Stimulated activated CD8-positive, alpha-beta memory T cell treated with anti-CD3 and anti-CD28 coated beads, Interleukin-15, amount 100 ng/mL, for 24 hours (primary cell): Measurements from ENCODE around the gene RPS18.
"Not testable (repeated sequence)": the region's sequence is repeated elsewhere in the genome, so short reads cannot be mapped to it uniquely, and the experiment has no call there.

Experiments used
- DNase-seq: peaks from one replicate; pipeline ENCODE4 v3.0.0-alpha.2; 2020; ENCODE audit warnings: low read depth

RPS18 gene

DNA sequence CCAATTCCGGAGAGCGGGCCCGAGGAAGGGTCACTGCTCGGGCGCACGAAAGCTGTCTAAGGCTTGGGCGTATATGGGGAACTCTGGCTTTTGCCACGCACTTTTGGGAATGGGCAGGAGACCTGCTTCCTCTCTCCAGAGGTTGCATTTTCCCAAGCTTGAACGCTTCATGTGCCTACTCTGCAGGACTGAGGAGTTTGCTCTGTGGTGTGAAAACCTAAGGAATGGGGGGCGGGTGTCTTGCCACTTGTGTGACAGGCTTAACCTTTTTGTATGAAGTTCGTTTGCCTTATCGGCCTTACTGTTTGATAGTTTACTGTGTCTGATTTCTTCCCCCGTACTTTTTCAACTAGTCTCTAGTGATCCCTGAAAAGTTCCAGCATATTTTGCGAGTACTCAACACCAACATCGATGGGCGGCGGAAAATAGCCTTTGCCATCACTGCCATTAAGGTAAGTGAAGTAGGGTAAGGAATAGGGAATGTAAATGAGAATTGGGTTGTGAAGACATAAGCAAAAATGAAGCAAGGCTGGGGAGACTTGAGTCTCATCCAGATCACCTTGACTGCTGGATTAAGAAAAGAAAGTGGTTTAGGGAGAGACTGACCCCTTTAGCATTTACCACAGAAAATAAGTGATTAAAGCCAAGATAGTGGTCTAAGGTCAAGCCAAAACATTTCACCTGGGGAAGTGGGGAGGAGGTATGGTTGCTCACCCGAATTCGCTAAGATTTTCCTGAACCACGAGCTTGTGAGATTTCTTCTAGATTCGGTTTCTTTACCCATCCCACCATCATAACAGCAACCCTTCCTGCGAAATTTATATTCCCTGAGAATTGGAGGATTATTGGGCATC lies 627 bp downstream of the RPS18 start:
- no peak for DNase-seq

DNA sequence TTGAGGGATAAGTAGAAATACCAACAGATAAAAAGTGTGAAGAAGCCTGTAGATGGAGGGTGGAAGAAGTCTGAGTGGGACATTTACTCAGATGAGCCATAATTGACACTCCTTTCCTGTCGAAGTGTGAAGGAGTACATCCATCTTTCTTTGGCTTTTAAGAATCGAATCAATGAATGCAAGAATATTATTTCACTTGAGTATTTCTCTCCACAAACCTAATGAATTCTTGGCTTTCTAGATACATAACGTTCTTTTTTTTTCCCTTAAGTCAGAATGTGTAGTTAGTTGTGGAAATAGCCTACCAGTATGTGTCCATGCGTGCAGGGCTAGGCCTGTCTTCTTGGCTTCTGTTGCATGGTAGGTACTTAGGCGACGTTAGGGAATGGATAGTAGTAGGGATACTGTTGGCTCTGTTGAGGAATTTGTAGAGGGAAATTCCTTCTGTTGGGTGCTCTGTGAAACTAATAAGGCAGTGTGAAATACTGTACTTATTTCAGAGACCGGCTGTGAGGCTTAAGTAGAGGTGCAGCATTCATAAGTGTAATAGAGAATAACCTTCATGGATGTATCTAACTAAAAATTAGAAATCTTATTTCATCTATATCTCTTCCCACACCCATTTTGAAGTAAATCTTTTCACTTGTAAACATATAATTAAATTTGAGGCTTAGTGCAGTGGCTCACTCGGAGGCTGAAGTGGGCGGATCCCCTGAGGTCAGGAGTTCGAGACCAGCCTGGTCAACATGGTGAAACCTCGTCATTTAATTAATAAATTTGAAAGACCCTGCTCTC lies 1.5 kb downstream of the RPS18 start:
- no peak for DNase-seq

DNA sequence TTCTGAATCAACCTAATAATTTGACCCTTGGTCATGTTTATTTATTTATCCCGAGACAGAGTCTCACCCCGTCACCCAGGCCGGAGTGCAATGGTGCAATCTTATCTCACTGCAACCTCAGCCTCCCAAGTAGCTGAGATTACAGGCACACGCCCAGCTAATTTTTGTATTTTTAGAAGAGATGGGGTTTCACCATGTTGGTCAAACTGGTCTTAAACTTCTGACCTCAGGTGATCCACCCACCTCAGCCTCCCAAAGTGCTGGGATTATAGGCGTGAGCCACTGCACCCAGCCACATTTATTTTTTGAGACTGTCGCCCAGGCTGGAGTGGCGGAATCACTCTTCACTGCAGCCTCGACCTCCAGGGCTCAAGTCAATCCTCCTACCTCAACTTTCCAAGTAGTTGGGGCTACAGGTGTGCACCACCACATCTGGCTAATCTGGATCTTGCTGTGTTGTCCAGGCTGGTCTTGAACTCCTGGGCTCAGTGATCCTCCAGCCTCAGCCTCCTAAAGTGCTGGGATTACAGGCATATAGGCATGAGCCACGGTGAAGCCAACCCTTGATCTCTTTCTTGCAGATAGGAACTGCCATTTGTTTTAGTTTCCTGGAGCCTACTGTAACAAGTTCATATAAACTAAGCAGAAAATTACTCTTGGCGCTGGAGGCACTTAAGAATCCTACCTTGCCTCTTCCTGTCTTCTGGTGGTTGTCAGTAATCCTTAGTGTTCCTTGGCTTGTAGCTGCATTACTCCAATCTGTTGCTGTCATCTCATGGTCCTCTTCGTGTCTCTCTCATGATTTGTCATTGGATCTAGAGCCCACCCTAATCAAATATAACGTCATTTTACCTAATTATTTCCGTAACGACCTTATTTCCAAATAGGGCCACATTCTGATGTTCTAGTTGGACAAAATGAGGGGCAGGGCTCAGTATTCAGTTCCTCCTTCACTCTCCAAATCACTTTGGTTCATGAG lies 2.3 kb downstream of the RPS18 start:
- DNase-seq: no peak

DNA sequence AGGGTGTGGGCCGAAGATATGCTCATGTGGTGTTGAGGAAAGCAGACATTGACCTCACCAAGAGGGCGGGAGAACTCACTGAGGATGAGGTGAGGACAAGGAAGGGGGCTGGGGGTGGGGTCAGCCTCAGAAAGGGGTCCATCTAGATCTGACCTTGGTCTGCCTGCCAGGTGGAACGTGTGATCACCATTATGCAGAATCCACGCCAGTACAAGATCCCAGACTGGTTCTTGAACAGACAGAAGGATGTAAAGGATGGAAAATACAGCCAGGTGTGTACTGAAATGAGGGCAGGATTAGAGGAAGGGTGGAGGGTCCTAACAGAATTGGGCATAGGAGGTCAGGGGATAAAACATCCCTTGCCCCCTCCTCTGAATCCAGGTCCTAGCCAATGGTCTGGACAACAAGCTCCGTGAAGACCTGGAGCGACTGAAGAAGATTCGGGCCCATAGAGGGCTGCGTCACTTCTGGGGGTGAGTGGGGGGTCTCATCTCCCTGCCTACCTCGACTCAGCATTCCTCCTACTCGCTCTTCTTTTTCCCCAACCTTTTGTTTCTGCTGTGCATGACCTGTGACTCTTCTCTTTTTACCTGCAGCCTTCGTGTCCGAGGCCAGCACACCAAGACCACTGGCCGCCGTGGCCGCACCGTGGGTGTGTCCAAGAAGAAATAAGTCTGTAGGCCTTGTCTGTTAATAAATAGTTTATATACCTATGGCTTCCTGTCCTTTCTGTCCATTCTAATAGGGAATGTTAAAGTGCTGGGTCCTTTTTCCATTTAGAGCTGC lies 4.1 kb downstream of the RPS18 start:
- DNase-seq: not testable (repeated sequence)

DNA sequence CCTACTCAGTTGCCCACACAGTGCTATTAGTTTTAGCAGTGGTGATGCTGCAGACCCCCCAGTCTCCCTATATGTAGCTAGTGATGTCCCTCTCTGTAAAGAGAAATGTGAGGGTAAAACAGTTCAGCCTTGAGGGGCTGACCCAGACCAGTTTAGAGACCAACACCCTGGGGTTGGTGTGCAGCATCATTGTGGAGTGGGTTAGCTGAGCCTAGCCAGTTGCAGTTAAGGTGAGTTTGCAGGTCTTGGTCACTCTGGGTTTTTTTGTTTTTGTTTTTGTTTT lies 4.6 kb downstream of the RPS18 start:
- no peak for DNase-seq

DNA sequence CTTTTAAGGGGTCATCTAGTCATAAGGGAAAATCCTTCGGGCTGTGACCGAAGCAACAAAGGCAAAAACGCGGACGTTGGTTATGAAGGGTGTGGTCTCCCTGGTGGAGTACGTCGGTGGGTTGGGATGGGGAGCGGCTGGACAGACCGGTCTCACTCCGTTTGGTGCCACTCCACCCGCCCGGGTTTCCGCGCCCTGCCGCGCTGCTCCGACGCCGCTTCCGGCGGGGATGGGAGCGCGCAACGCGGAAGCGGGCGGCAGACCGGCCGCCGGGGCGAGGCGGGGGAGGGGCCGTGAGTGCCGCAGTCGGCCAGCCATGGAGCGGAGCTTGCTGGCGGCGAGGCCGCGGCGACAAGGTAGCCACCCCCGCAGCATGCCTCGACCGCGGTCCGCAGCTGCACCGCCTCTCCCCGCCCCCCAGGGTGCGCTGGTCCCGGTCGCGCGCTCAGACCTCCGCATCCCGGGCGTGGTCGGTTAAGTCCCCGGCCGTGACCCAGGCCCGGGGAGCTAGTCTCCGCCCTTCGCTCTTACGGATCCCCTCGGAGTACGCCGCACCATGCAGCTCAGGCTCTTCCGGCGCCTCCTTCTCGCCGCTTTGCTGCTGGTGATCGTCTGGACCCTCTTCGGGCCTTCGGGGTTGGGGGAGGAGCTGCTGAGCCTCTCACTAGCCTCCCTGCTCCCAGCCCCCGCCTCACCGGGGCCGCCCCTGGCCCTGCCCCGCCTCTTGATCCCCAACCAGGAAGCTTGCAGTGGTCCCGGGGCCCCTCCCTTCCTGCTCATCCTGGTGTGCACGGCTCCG lies 5.2 kb downstream of the RPS18 start, which contains the start of gene B3GALT4:
TSS of gene B3GALT4 (plus strand) at position 260 of the 799 bp plus-strand sequence. CDS start at position 557, 297 bp downstream.
- DNase-seq: peak; percentile 69

DNA sequence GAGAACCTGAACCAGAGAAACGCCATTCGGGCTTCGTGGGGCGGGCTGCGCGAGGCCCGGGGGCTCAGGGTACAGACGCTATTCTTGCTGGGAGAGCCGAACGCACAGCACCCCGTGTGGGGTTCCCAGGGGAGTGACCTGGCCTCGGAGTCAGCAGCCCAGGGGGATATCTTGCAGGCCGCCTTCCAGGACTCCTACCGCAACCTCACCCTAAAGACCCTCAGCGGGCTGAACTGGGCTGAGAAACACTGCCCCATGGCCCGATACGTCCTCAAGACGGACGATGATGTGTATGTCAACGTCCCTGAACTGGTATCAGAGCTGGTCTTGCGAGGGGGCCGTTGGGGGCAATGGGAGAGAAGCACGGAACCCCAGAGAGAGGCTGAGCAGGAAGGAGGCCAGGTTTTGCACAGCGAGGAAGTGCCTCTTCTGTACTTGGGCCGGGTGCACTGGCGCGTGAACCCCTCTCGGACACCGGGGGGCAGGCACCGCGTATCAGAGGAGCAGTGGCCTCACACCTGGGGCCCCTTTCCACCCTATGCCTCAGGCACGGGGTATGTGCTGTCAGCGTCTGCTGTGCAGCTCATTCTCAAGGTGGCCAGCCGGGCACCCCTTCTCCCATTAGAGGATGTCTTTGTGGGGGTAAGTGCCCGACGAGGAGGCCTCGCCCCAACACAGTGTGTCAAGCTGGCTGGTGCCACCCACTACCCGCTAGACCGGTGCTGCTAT lies 6.0 kb downstream of the RPS18 start:
- no peak for DNase-seq

DNA sequence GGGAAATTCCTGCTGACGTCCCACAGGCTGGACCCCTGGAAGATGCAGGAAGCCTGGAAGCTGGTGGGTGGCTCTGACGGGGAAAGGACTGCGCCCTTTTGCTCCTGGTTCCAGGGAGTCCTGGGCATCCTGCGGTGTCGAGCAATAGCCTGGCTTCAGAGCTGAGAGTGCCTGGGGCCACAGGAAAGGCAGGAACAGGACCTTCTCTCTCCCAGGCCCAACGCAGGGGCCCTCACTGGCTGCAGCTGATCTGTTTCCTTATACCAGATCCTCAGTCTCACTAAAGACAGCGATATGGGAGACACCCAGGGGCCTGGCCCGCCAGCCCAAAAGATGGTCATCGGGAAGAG lies 6.5 kb downstream of the RPS18 start:
- DNase-seq: no peak

DNA sequence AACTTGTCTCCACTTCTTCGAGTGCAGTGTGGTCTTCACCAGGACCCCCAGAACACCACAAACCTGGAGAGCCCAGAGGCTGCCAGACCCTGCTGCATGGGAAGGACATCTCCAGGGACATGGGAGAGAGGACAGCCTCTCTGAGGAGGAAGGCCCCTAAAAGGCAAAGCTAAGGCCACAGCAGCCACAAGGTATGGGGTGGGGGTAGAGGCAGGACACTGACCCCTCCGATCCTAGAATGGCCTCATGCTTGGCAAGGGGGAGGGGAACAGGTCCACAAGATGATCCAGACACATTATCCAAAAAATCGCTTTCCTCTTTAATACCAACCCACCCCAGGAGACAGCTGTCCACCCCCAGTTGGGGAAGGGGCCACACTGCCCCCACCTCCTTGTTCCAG lies 6.9 kb downstream of the RPS18 start:
- no peak for DNase-seq

DNA sequence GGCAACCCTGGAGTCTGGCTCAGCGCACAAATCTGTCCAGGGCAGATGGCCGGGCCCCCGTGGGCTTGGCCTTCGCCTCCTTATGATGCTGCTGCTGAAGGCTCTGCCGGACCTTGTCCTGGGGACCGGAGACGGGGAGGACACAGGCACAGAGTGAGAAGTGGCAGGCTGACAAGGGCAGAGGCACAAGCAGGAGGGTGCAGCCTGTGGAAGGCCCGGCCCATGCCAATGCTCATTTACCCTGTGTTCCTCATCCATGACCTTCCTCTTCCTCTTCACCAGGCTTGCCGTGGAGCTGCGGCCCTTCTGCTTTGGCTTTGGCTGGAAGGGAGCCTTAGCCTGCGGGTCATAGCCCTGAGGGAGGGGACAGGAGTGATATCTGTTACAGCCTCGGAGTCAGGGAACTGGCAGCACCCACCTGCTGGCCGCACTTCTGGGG lies 7.4 kb downstream of the RPS18 start:
- no peak for DNase-seq

DNA sequence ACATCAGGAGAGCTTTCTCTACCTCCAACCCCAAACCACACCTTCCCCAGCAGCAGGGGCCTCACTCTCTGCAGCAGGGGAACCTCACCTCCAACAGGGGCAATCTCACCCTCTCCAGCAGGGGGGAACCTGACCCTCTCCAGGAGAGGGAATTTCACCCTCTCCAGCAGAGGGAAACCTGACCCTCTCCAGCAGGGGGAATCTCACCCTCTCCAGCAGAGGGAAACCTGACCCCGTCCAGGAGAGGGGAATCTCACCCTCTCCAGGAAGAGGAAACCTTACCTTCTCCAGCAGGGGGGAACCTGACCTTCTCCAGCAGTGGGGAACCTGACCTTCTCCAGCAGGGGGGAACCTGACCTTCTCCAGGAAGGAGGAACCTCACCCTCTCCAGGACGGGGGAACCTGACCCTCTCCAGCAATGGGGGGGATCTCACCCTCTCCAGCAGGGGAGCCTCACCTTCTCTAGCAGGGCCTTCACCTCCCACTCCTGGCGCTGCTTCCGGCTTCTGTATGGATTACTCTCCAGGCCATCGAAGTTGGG lies 8.2 kb downstream of the RPS18 start:
- DNase-seq: no peak

DNA sequence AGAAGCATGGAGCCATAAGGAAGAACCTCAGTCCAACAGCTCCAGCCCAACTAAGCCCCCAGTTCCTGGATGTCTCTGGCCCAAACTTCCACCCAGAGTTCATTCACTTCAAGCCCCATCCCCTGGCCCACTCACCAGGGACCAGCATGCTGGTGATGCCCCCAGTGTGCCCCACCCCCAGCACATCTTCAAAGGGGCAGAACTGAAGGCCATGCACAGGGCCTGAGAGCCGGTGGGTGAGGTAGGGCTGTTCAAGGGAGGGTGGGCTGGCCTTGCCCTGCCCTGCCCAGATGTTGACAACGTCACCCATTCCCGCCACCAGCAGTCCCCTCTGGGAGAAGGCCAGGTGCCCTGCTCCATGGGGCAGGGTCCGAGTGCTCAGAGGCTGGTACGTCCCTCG lies 8.7 kb downstream of the RPS18 start:
- no peak for DNase-seq

DNA sequence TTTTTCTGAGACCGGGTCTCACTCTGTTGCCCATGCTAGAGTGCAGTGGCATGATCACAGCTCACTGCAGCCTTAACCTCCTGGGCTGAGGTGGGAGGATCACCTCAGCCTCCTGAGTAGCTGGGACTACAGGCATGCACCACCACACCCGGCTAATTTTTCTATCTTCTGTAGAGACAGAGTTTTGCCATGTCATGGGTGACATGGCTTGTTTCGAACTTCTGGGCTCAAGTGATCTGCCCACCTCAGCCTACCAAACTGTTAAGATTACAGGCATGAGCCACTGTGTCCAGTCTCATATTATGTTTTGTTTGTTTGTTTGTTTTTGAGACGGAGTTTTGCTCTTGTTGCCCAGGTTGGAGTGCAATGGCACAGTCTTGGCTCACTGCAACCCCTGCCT lies 13.3 kb downstream of the RPS18 start:
- DNase-seq: not testable (repeated sequence)

DNA sequence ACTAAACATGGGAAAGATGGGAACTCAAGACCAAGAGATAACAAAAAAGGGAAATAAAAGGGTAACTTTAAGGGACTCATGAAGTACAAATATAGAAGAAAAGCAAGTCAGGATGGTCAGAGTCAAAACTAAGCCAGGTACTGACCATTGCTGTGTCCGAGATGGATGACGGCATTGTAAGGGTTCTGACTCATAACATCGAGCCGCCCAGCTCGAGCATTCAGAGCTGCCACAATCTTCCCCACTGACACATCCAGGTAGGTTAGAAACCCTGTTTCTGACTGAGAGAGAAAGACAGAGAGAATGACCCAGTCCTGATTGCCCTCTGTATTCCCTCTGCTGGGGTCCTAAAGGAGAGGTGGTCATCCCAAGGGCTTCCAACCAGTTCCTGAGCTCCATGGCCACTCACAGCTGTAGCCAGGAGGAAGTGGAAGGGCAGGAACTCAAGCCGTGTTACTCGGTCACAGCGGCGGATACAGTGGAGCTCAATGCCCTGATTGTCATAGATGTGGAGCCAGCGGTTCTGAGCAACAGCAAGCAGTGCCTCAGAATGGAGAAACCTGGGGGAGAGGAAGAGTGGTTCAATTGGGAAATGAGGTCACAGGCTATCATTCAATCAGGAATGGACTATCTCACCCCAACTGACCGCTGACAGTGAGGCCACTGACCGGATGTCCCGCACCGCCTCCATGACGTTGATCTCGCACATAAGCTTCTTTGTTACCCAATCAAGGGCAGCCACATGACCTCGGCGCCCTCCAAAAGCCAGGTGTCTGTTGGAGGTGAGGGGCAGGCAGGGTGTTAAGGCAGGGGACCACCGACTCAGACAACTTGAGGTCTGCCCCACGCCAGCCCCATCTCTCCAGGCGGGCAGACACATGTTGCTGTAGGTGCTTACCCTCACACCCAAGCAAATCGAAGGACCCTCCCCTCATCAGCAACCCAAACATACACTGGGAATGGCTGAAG lies 15.4 kb downstream of the RPS18 start:
- no peak for DNase-seq

DNA sequence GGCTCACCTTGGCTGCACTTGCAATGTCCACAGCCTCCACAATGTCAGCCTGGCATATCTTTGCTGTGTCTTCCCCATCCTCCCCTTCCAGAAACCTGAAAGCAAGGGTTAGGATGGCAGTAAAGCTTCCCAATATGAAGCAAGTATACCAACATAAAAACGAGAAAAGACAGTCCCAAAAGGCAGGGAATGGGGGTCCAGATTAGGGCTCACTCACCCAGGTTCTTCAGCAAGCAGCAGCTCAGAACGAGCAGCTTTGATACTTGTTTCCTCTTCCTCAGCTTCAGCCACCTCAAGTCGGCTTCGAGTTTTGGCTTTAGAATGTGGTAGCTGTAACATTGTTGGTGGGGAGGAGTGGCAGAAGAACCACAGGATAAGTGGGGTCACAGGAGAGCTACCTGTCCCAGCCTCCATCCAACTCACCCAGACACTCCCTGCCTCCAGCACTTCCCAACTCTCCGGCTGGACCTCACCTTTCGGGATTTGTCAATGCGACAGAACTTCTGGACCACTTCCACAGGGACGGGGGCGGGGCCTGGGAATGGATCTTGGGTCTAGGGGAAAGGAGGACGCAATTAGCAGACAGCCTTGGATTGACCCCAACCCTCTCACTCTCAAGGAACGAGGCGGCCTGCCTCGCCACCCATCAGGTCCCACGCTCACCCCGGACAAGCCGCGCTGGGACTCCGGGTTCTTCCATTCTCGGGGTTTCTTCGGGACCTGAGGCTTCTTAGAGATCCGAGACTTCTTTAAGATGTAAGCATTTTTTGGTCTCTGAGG lies 16.5 kb downstream of the RPS18 start:
- no peak for DNase-seq

DNA sequence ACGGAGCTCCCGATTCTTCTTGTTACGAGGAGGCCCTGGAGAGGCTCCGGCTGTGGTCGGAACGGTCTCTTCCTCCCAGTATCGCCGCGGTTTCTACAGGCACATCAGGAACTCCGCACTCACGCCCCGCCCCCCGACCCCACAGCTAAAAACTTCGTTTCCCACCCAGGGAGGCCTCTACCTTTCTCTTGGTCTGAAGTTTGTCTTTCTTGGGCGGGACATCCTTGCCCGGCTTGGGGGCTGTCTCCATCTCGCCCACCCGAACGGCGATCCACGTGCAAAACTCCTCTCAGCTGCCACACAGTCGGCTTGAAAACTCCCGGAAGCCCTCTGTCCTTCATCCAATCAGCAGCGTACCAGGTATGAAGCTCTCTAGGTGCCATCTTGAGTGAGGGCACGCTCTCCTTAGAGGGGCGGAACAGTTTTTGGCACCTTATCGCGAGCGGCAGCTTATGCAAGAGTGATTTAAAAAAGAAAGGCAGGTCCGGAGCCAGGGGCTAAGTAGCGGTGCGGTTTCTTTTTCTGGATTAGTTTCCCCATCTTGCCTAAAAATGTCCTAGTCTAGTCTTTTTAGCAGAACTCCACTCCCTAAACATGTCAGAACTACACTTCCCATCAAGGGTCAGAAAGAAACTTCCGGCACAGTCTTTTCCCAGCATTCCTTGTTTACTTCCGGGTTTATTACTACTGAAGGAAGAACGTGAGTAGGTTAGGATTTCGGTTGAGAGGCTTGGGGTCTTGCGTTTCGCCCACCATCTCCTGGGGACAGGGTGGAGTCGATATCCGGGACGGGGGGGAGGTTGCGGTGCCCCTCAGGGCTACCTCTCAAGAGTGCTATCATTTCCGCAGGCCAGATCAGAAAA lies 17.3 kb downstream of the RPS18 start, which contains the start of the genes PFDN6 and WDR46:
TSS of gene PFDN6 (plus strand) at position 681 of the 863 bp plus-strand sequence. CDS start 256 bp downstream, outside the sequence.
TSS of gene WDR46 (minus strand) at position 319 of the 863 bp plus-strand sequence. CDS start at position 250, 69 bp downstream.
- no peak for DNase-seq
